Right renal cortex interstitium (tissue), 3 donors: Measurements from ENCODE around the gene WNT3. TPM values are rescaled to one million over a fixed set of nuclear protein-coding genes. Genes with fewer than 3 reads are reported as not detected.

Source experiments
- DNase-seq, 3 donors: peaks; one replicate each; pipeline ENCODE4 v3.0.0-alpha.2; 2013; ENCODE audit warnings: low read depth in 3 of 3, low spot score in 2 of 3
- polyA plus RNA-seq, 3 donors: library from polyadenylated mRNA; unstranded; fragments of 120-200 nt; gene quantifications; one replicate each; pipeline ENCODE4 v1.2.1, GENCODE V29; 2013; ENCODE audit not compliant: insufficient read length in 3 of 3

WNT3 gene
- polyA plus RNA-seq, 3 donors: 1.4 to 2.1 (median 1.4) TPM

DNA sequence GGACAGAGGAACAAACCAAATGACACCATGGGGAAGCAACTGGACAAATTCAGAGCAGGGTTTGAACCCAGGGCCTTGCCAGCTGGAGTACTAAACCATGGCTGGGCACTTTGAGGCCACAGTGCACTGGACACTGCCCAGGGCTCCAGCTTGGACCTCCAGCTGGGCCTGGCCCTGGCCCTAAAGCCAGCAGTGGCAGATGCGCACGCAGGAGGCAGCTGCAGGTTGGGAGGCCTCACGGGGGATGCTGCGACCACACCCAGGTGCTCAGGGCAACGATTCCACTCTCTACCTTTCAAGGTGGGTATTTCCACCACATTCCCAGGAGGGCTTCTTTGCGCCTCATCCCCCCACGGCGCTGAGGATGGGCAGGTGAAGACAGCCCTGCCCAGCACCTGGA, 28.9 kb downstream of the WNT3 start:
- no peak for DNase-seq

DNA sequence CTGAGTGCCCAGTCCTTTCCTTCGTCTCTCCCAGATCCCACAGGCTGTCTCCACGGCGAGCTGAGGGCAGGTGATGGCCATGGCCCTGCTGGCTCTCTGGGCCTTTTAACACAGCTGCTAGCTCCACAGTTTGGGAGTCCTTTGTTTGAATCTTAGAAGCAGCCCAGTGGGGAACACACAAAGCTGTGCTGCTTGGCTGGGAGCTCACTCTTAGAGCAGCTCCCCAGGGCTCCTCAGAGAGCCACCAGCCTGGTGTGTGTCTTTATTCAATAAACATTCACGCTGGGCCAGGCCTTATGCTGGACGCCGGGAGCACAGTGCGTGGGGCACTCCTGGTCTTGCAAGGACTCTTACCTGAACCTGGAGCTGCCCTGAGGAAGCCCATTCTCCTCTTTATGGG, 29.7 kb downstream of the WNT3 start:
- no peak for DNase-seq

DNA sequence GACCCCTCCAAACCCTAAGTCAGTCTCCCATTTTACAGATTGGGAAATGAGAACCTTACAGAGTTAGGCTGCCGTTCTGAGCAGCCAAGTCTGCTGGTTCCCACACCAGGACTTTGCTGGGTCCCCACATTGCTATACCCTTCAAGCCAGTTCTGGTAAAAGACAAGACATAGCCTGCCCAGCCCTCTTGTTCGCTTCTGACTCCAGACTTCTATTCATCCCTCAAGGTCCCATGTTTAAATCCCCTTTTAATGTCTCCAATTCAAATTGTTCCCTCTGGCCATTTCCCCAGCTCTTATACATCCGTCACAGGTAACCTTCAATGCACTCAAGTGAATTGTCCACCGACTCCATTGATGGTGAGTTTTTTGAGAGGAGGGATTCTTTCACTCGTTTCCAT, 30.2 kb downstream of the WNT3 start:
- no peak for DNase-seq

GRCh38 chr17:46787478-46787877, 31.0 kb downstream of the WNT3 start:
- no peak for DNase-seq

DNA sequence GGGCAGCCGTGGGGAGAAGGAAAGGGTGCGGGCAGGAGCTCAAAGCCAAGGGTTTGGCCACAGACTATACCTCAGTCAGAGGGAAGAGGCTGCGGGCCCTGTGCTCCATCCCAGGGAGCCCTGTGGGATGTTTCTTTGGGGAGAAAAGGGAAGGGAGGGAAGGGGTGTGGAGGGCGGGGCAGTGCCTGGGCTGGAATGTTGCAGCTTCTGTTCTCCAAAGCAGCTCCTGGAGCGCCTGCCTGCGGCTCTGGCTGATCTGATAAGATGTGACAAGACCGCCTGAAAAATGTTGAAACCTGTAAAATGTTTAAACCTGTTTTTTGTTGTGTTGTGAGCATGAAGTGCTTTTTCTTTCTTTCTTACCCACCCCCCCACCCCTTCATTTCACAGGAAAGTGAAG, 32.8 kb downstream of the WNT3 start:
- DNase-seq: no peak

GRCh38 chr17:46783031-46783593, 35.4 kb downstream of the WNT3 start:
- DNase-seq: no peak

DNA sequence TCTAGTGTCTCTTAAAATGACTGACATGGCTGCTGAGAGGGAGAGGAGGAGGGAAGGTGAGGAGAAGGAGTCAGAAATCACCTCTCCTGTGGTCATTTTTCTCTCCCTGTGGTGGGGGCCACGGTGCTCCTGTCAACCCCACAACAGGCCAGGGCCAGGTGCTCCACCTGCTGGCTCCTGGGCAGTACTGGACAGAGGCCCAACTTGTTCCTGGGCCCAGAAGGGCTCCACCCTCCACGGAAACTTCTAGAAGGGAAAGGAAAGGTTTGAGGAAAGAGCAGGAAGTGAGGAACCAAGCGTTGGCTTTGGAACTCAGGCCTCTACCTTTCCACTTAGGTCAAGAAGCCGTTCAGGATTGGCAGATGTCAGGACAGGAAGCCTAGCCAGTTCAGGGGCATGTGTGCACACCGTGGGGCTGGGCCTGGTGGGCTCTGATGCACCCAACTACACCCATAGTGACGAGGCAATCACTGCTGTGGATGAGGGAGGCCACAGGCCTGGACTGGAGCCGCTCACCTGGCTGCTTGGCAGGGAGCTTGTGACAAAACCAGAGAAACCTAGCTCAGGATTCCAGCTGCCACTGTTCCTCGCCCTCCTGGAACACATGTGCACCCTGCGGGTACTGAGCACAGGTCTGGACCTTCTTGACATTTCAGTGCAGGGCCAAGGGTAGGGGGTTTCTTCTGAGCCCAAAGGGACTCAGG, 36.1 kb downstream of the WNT3 start:
- DNase-seq: no peak

GRCh38 chr17:46780003-46780373, 38.5 kb downstream of the WNT3 start:
- DNase-seq: no peak

- DNase-seq: no peak
Observed at GRCh38 chr17:46777943-46778915, 40.3 kb downstream of the WNT3 start.

- no peak for DNase-seq
Observed at GRCh38 chr17:46776298-46777005, 42.0 kb downstream of the WNT3 start.

GRCh38 chr17:46774108-46774737, 44.3 kb downstream of the WNT3 start:
- DNase-seq: no peak

GRCh38 chr17:46773676-46774075, 44.8 kb downstream of the WNT3 start:
- DNase-seq: no peak

DNA sequence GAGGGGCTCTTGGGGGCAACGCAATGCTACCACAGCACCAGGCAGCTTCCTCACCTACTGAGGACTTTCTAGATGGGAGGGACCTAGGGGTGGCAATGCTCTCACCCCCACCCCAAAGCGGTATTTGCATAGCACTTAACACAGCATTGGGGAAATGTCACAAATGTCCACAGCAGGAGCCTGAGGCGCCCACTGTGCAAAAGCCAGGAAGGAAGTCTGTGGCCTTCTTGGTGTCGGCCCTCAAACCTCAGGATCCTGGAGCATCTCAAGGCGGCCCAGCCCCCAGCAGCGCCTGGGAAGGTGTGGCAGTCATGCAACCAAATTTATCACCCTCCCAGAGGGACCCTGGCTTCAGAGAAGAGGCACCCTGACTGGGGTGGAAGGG, 45.3 kb downstream of the WNT3 start:
- DNase-seq: no peak

DNA sequence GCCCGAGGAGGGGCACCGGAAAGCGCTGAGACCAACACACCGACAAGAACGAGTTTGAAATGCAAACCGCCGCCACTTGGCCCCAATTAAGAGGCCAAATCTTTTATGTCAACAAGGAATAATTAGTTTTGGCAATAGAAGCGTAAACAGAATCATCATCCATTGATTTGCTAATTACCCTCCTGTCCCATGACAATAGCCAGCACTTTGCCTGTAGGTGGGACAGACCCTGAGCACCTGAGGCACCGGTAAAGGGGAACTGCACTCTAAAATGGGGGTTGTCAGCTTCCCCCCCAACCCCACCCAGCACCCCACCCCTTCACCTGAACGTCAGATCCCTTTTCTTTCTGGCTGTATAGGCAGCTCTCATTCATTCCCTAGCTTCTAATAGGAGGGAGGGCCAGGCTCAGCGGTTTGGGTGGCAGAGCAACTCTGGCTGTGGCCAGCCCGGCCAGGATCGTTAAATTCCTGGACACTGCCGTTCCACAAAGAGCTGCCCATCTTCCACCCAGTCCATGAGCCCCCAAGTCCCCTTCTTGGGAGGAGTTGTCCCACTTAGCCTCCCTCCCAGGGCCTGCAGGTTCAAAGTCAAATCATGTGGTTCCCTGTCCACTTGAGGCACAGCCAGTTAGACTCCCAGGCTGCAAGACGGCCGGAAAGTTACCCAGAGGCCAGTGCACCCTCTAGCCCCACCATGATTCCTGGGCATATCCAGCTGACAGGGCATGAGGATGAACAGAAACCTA, 45.8 kb downstream of the WNT3 start:
- DNase-seq: no peak

DNA sequence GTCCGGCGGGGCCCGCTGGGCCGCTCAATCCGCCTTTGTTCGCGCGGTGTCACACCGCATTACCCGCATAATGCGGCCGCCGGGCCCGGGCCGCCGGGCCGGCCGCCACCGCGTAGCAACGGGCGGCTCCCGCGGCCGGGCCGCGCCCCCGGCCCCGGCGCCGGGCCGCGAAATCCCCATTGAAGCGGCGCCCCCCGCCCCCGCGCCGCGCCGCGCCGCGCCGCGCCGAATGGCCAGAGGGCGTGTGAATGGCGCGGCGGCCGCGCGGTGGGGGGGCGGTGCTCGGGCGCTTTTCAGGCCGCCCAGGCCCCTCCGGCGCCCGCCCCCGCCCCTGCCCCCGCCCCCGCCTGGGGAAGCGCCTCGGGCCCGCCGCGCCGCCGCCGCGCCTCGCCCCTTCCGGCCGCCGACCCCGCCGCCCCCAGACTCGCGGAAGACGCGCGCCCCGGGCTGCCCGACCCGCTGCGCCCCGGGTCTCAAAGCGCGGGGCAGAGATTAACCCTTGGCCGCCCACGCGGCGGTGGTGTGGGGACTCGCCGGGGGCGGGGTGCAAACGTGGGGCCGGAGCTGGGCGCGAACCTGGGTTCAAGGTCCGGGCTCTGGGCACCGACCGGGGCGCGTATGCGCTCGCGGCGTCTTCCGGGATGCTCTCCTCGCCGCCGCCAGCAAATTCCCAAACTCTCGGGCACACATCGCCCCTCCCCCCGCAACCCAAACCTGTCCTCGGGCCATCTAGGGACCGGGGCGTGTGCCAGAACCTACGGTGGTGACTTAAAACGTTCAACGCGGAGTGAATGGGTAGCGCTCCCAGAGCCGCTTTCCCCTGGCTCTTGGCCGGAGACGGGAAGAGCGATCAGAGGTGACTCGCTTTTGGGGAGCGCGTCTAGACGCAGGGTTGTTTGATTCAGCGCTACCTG, 46.7 kb downstream of the WNT3 start:
- no peak for DNase-seq

- DNase-seq: no peak
Observed at GRCh38 chr17:46770818-46771560, 47.5 kb downstream of the WNT3 start.

DNA sequence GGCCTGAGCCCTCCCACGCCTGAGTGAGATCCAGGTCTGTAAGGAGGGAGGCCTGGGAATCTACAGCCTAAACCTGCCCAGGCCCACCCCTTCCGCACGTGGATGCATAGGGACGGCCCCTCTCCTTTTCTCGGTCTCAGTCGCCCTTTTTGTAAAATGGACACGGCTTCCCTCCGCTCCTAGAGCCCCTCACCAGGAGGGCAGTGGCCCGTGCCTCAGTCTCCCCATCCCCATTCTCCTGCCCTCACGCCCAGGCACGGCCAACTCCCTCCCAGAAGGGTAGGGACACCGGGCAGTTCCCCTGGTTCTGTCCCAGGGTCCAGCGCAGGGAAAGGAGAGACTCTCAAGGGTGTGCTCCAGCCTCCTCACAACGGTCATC, 48.1 kb downstream of the WNT3 start:
- DNase-seq: no peak
